ENCODE results near the gene SNPH. TPM values are rescaled to one million over a fixed set of nuclear protein-coding genes. Genes with fewer than 3 reads are reported as not detected.
A peak's percentile ranks its signal among the peaks of the same experiment; 100 is the strongest.

The SNPH gene
- total and polyA plus RNA-seq, 2 of the 8 experiments (the other 6 are each of a cell fraction or from before 2014, with no cell fraction given) = 0.98 to 4.9 TPM

- Histone ChIP-seq H3K14ac (ENCODE audit: insufficient read length) (no peak overlapping the region), H4K8ac (ENCODE audit: extremely low read depth, insufficient read depth, low read length) (peak overlapping the region; percentile 43; the same call in 1 of the 2 replicates), H3K4me1 (replicated peaks in 1 of 4; ENCODE audit: control insufficient read depth in 3 of 4, insufficient read depth in 4 of 4, low read length in 3 of 4) (no peaks in the 10 kb centered on the region), H3K27me3 (replicated peaks in 1 of 4; ENCODE audit: control insufficient read depth in 3 of 4, extremely low read depth in 1 of 4, insufficient read depth in 3 of 4, low read length in 3 of 4) (no peaks in the 10 kb centered on the region; a peak in 2 of 7 replicates), H3K23me2 (ENCODE audit: low read depth, low read length) (no peaks in the 10 kb centered on the region), H3K4me2 (ENCODE audit: insufficient read depth in 1 of 2, low read depth in 2 of 2, low read length in 2 of 2) (no peak overlapping the region), H3K4me3 (ENCODE audit: extremely low read depth in 1 of 4, insufficient read depth in 2 of 4, low read depth in 3 of 4, low read length in 4 of 4) (no peak overlapping the region), H3K4ac (replicated peaks; ENCODE audit: insufficient read length, low read depth, low read length) (no peak overlapping the region), H3K9me3 (ENCODE audit: insufficient read depth in 2 of 2, low read depth in 1 of 2, low read length in 1 of 2) (no peaks in the 10 kb centered on the region), H3K56ac (replicated peaks; ENCODE audit: insufficient read length, low read depth, low read length) (no peak overlapping the region), H2AK5ac (ENCODE audit: low read depth, low read length) (no peak overlapping the region), H2BK5ac (ENCODE audit: low read depth, low read length) (no peak overlapping the region), H3K27ac (ENCODE audit: low read depth, low read length) (no peak overlapping the region), H2AFZ (ENCODE audit: low read length) (no peak overlapping the region), H3K36me3 (ENCODE audit: control insufficient read depth in 2 of 4, insufficient read depth in 4 of 4, low read length in 3 of 4) (no peaks in the 10 kb centered on the region), H2BK12ac (ENCODE audit: low read depth, low read length) (no peak overlapping the region), H4K20me1 (replicated peaks in 1 of 2; ENCODE audit: control insufficient read depth in 1 of 2, insufficient read depth in 2 of 2, low read length in 2 of 2) (peaks cover 0 to 2% of the 10 kb centered on the region in 2 experiments), H4K91ac (replicated peaks; ENCODE audit: insufficient read length, low read length) (no peak overlapping the region), H2BK20ac (ENCODE audit: low read length) (no peak overlapping the region), H3K9ac (replicated peaks in 1 of 4; ENCODE audit: extremely low read depth in 1 of 4, low read depth in 3 of 4, low read length in 3 of 4) (no peak overlapping the region), H3K18ac (ENCODE audit: extremely low read depth, low read length) (no peak overlapping the region), H2BK15ac (ENCODE audit: low read length) (no peak overlapping the region), H3K79me2 (ENCODE audit: control insufficient read depth in 1 of 2, insufficient read depth in 2 of 2, low read length in 2 of 2) (no peaks in the 10 kb centered on the region), H3K79me1 (ENCODE audit: low read depth, low read length) (no peaks in the 10 kb centered on the region), H2BK120ac (replicated peaks; ENCODE audit: low read depth, low read length) (no peak overlapping the region), H3K23ac (ENCODE audit: insufficient read length) (no peak overlapping the region), H4K5ac (ENCODE audit: insufficient read length, low read depth, low read length) (no peak overlapping the region)
- POLR2A ChIA-PET (ENCODE audit: partially characterized antibody) = no interaction called here
- TF ChIP-seq SP2 (IDR thresholded peaks at IDR 0.05; ENCODE audit: low read length) (no peak), HDAC2 (IDR thresholded peaks at IDR 0.05; ENCODE audit: borderline replicate concordance in 1 of 2, low read depth in 2 of 2, low read length in 2 of 2) (no peak), SP4 (IDR thresholded peaks at IDR 0.05; ENCODE audit: low read length) (no peak), TAF1 (IDR thresholded peaks at IDR 0.05; ENCODE audit: low read depth, low read length) (no peak), ATF3 (IDR thresholded peaks at IDR 0.05; ENCODE audit: insufficient read depth, low read depth, low read length) (no peak), MAFK (IDR thresholded peaks at IDR 0.05; ENCODE audit: low read depth, low read length) (no peak), EP300 (IDR thresholded peaks at IDR 0.05; ENCODE audit: borderline replicate concordance in 1 of 2, low read depth in 2 of 2, low read length in 2 of 2) (no peak), JUN (IDR thresholded peaks at IDR 0.05; ENCODE audit: low read depth, low read length) (no peak), E2F6 (IDR thresholded peaks at IDR 0.05) (no peak)
- DNase-seq (ENCODE audit: low read depth in 1 of 2, low spot score in 2 of 2) = no peak
- 92% methylated on average over 8 of the region's 8 CpGs; no CpG with 5 or more reads in 1 of the 2 experiments for WGBS, 2 experiments (ENCODE audit: extremely low coverage in 1 of 2, insufficient coverage in 1 of 2, insufficient read length in 1 of 2, insufficient replicate concordance in 2 of 2, low coverage in 1 of 2, low lambda C conversion rate in 2 of 2, missing lambda C conversion rate in 1 of 2)
- FAIRE-seq = no peak
- CTCF ChIA-PET (ENCODE audit: partially characterized antibody) = no interaction called here
Observed at GRCh38 chr20:1294497-1294896, 28.4 kb downstream of the SNPH start.

Data from H1 (cell line).